ENCODE data around the gene DNPEP. TPM values are rescaled to one million over a fixed set of nuclear protein-coding genes. Genes with fewer than 3 reads are reported as not detected.

Gene DNPEP
- total and polyA plus RNA-seq, 8 donors, result 21.0 to 89.4 (median 27.3) TPM

- FAIRE-seq, result no peak
- no peak for DNase-seq
- intact Hi-C loops (cut with DNase I), result no loop called here
- no peaks in the 10 kb centered on the region for H3K9me3 ChIP-seq
- WGBS, 2 donors, result 44 to 63% methylated on average over 4 of the region's 4 CpGs
- peaks cover 0 to 15% (median 3%) of the 10 kb centered on the region in 4 donors for H3K27me3 ChIP-seq
- no peak for TF ChIP-seq CTCF (IDR thresholded peaks at IDR 0.05)
- H3K36me3 ChIP-seq, result no peaks in the 10 kb centered on the region
- ATAC-seq, result no peak
- no peak overlapping the region for H3K4me3 ChIP-seq
- no peak overlapping the region for H3K27ac ChIP-seq
- peaks cover 0 to 4% (median 0%) of the 10 kb centered on the region in 3 donors for H3K4me1 ChIP-seq
Measured at GRCh38 chr2:219354582-219354981, 33.1 kb downstream of the DNPEP start.

- DNase-seq (no peak), ATAC-seq (no peak), FAIRE-seq (no peak)
- no peak for TF ChIP-seq CTCF (IDR thresholded peaks at IDR 0.05)
- Histone ChIP-seq H3K9me3 (no peaks in the 10 kb centered on the region), H3K4me3 (no peak overlapping the region), H3K27ac (no peak overlapping the region), H3K36me3 (no peaks in the 10 kb centered on the region), H3K4me1 (no peaks in the 10 kb centered on the region), H3K27me3 (peaks cover 0 to 8% (median 1%) of the 10 kb centered on the region in 4 donors)
- WGBS, 2 donors, result 72 to 74% methylated on average over 5 of the region's 5 CpGs
- intact Hi-C loops (cut with DNase I), result no loop called here
Measured at GRCh38 chr2:219353129-219353528, 34.6 kb downstream of the DNPEP start.

GRCh38 chr2:219352448-219353023 is 35.2 kb downstream of the DNPEP start:
- ATAC-seq, result peak; percentile 56 to 86 (median 82)
- no peaks in the 10 kb centered on the region for H3K36me3 ChIP-seq
- WGBS, 2 donors, result 12% methylated on average over 5 of the region's 5 CpGs
- FAIRE-seq, result no peak
- intact Hi-C loops (cut with DNase I), result no loop called here
- peak in 4 of 6 donors; percentile 25 to 67 (median 48) for DNase-seq
- H3K27me3 ChIP-seq, result peaks cover 0 to 5% (median 0%) of the 10 kb centered on the region in 4 donors
- H3K4me1 ChIP-seq, result no peaks in the 10 kb centered on the region
- H3K9me3 ChIP-seq, result no peaks in the 10 kb centered on the region
- peak in 3 of 4 donors; percentile 21 to 34 (median 23) for TF ChIP-seq CTCF (IDR thresholded peaks at IDR 0.05)
- no peak overlapping the region for H3K27ac ChIP-seq
- H3K4me3 ChIP-seq, result no peak overlapping the region

- no peak for TF ChIP-seq CTCF (IDR thresholded peaks at IDR 0.05)
- 47 to 61% methylated on average over 4 of the region's 4 CpGs for WGBS, 2 donors
- intact Hi-C loops (cut with DNase I), result no loop called here
- no peaks in the 10 kb centered on the region for H3K4me1 ChIP-seq
- no peak for DNase-seq
- H3K9me3 ChIP-seq, result no peaks in the 10 kb centered on the region
- no peak overlapping the region for H3K4me3 ChIP-seq
- no peak overlapping the region for H3K27ac ChIP-seq
- ATAC-seq, result peak in 2 of 4 donors; percentile 49 to 63
- H3K36me3 ChIP-seq, result no peaks in the 10 kb centered on the region
- H3K27me3 ChIP-seq, result no peaks in the 10 kb centered on the region
- no peak for FAIRE-seq
Measured at GRCh38 chr2:219350710-219351221, 36.9 kb downstream of the DNPEP start.

GRCh38 chr2:219350215-219350614 is 37.5 kb downstream of the DNPEP start:
- FAIRE-seq (no peak), ATAC-seq (no peak), DNase-seq (no peak)
- 50 to 52% methylated on average over 3 of the region's 3 CpGs for WGBS, 2 donors
- Histone ChIP-seq H3K4me1 (no peaks in the 10 kb centered on the region), H3K27me3 (no peaks in the 10 kb centered on the region), H3K9me3 (no peaks in the 10 kb centered on the region), H3K27ac (no peak overlapping the region), H3K4me3 (no peak overlapping the region), H3K36me3 (no peaks in the 10 kb centered on the region)
- intact Hi-C loops (cut with DNase I), result no loop called here
- TF ChIP-seq CTCF (IDR thresholded peaks at IDR 0.05), result no peak

Measured in pancreas (tissue), 10 donors.